Natural killer cell treated with Interleukin-12 subunit alpha and Interleukin-12 subunit beta and Interleukin-15 and Interleukin-18, amount 100 ng/mL, for 72 hours (primary cell): ENCODE measurements around the gene GRIK4. TPM values are rescaled to one million over a fixed set of nuclear protein-coding genes. Genes with fewer than 3 reads are reported as not detected.

Experiments
- ATAC-seq, 2 donors: fragments of 150-1000 bp; cut with Tn5 transposase in 1 of 2; sonication (Bioruptor Pico), chemical (Tn5 transposase) in 1 of 2; 2 replicates each; pipeline ENCODE4 v1.10.0; 2021
- DNase-seq: peaks from one replicate; pipeline ENCODE4 v3.0.0; 2022; ENCODE audit warnings: low spot score
- H3K27ac Mint-ChIP-seq, 2 donors: 1 replicate in 1 of 2; 2 replicates in 1 of 2; pipeline ENCODE4 v1.8.0; 2022; ENCODE audit warnings: mixed read lengths in 2 of 2, mild to moderate bottlenecking in 1 of 2, moderate library complexity in 1 of 2
- H3K27me3 Mint-ChIP-seq, 2 donors: 1 replicate in 1 of 2; 2 replicates in 1 of 2; pipeline ENCODE4 v1.8.0; 2022; ENCODE audit warnings: mixed read lengths in 2 of 2
- H3K36me3 Mint-ChIP-seq: one replicate; pipeline ENCODE4 v1.8.0; 2022; ENCODE audit warnings: mixed read lengths
- H3K4me1 Mint-ChIP-seq, 2 donors: 1 replicate in 1 of 2; 2 replicates in 1 of 2; pipeline ENCODE4 v1.8.0; 2022; ENCODE audit warnings: low read depth in 2 of 2, mixed read lengths in 2 of 2, mild to moderate bottlenecking in 1 of 2
- H3K4me3 Mint-ChIP-seq: one replicate; pipeline ENCODE4 v1.8.0; 2022; ENCODE audit warnings: mixed read lengths
- H3K9me3 Mint-ChIP-seq: 2 replicates; pipeline ENCODE4 v1.8.0; 2022; ENCODE audit warnings: mixed read lengths
- total RNA-seq, 2 donors: library from RNA; stranded (reverse); gene quantifications; one replicate each; pipeline ENCODE4 v1.2.3, GENCODE V29; 2022

Gene GRIK4
- total RNA-seq, 2 donors from 2014 or later: 1.4 to 1.8 TPM

DNA sequence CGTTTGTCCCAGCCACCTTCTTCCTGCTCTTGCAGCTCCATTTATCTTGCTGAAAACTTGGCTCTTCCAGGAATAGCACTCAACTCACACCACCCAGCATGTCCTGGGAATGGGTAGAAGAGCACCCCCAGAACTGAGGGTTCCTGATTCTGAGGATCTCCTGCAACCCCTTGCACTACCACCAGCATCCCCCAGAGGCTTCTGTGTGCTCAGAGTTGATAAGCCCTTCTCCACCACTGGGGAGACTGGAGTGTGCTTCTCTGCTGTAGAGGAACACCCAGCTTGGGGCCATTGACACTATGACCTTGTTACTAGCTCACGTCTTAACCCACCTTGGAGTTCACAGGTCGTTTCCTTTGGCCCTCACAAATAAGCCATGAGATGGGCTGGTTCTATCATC is 121.0 kb downstream of the GRIK4 start:
- no peaks in the 10 kb centered on the region for H3K36me3 Mint-ChIP-seq
- no peak overlapping the region for H3K4me3 Mint-ChIP-seq
- no peaks in the 10 kb centered on the region for H3K9me3 Mint-ChIP-seq
- DNase-seq (no peak), ATAC-seq (no peak)
- no peak overlapping the region for H3K27ac Mint-ChIP-seq
- peaks cover 0 to 9% of the 10 kb centered on the region in 2 donors for H3K4me1 Mint-ChIP-seq
- peaks cover 7 to 10% of the 10 kb centered on the region in 2 donors for H3K27me3 Mint-ChIP-seq

DNA sequence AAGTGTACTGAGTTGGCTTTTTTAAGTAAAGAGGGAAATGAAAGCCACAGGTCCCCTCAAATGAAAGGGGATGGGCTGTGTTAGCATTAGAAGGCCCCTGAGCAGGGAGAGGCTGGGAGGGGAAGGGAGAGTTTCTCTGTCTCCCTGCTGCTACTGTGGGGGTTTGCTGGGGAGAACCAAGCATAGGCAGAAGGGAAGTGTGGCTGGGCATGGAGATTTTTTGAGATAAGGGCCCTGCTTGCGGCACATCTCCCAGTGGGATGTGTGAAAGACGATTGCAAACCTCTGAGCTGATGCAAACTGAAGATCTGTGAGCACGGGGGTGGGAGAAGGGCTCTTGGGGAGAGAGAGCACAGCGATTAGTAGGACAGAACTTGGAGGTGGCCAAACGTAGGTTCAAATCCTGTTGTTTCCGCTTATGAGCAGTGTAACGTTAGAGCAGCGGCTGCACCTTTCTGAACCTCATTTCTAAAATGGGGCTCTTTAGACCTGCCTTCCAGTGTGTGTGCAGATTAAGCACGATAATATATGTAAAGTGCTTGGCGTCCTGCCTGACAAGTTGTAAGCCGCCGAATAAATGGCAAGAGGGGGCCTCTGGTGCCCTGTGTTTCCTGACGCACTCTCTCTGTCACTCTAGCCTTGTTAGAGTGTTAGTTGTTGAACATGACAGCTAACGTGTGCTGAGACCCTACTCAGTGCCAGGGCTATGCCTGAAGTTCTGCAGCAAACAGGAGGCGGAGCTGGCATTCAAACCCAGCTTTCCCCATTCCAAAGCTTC is 122.3 kb downstream of the GRIK4 start:
- ATAC-seq: no peak
- H3K27ac Mint-ChIP-seq: no peak overlapping the region
- no peaks in the 10 kb centered on the region for H3K36me3 Mint-ChIP-seq
- H3K4me1 Mint-ChIP-seq: peaks cover 0 to 9% of the 10 kb centered on the region in 2 donors
- DNase-seq: no peak
- peaks cover 7 to 10% of the 10 kb centered on the region in 2 donors for H3K27me3 Mint-ChIP-seq
- no peak overlapping the region for H3K4me3 Mint-ChIP-seq
- no peaks in the 10 kb centered on the region for H3K9me3 Mint-ChIP-seq

DNA sequence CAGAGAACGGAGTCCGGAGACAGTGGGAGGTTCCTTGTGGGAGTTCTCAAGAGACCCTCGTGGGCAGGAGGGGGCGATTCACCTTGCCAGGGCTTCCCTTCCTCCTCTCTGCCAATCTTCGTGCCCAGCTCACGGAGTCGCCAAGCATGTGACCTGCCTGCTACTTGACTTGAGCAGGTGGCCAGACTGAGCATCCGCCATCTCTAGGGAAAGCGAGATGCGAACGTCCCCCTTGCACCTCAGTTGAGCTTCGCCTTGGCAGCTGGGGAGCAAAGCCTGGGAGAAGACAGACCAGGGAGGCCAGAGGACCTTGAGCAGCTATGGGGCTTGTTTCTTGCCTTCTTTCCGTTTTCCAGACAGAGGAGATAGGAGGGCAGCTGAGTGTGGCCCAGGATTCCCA is 123.2 kb downstream of the GRIK4 start:
- Mint-ChIP-seq H3K4me1 (peaks cover 0 to 9% of the 10 kb centered on the region in 2 donors), H3K27ac (no peak overlapping the region), H3K36me3 (no peaks in the 10 kb centered on the region), H3K27me3 (peaks cover 12 to 15% of the 10 kb centered on the region in 2 donors), H3K4me3 (no peak overlapping the region), H3K9me3 (no peaks in the 10 kb centered on the region)
- DNase-seq (no peak), ATAC-seq (no peak)

DNA sequence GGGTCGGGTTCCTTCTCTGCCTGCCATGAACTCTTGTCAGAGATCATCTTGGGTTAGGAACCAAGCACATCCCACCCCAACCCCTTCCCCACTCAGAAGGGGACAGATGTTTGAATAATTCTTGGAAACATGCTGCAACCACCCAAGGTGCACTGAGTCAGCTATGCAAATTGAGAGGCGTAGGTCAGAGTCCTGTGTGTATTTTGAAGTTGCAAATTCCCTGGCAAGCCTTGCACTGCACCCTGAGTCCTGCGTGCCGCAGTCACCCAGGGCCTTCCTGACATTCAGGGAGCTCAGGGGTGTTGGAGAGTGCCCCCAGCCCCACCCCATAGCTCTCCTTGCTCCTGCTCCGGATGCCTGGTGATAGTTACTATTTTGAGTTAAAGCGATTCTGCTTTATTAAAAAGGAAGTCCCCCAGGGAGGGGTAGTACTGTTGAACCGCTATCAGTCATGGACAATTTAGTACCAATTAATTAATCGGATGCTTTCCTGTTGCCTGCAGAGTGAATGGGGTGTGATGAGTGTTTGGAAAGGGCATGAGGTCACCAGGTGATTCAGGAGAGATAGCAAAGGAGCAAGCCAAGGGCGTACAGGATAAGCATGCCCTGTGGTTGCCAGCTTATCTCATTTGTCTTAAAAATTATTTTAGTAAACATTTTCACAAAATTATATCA is 123.7 kb downstream of the GRIK4 start:
- Mint-ChIP-seq H3K4me1 (peaks cover 0 to 9% of the 10 kb centered on the region in 2 donors), H3K27ac (no peak overlapping the region), H3K9me3 (no peaks in the 10 kb centered on the region), H3K4me3 (no peak overlapping the region), H3K27me3 (peaks cover 14 to 18% of the 10 kb centered on the region in 2 donors), H3K36me3 (no peaks in the 10 kb centered on the region)
- peak in 1 of 2 donors; percentile 32 for ATAC-seq
- DNase-seq: no peak

DNA sequence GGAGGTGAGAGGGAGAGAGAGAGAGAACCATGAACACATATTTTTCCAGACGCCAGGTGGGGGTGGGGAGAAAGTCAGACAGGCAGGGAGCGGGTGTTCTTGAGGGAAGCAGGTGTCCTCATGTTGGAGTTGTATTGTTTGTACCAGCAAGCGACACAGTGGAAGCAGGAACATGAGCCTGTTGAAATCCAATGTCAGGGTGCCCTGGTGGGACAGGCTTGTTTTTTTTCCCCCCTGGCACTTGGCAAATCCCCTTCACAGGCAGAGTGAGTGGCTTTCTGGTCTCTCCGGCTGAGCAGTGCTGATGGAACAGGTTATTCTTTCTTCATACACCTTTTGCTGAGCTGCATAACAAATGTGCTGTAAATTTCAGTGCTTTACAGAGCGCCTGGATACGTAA is 125.6 kb downstream of the GRIK4 start:
- Mint-ChIP-seq H3K4me1 (peaks cover 0 to 9% of the 10 kb centered on the region in 2 donors), H3K36me3 (no peaks in the 10 kb centered on the region), H3K27me3 (peaks cover 14 to 21% of the 10 kb centered on the region in 2 donors), H3K4me3 (no peak overlapping the region), H3K27ac (no peak overlapping the region), H3K9me3 (no peaks in the 10 kb centered on the region)
- no peak for ATAC-seq
- no peak for DNase-seq

DNA sequence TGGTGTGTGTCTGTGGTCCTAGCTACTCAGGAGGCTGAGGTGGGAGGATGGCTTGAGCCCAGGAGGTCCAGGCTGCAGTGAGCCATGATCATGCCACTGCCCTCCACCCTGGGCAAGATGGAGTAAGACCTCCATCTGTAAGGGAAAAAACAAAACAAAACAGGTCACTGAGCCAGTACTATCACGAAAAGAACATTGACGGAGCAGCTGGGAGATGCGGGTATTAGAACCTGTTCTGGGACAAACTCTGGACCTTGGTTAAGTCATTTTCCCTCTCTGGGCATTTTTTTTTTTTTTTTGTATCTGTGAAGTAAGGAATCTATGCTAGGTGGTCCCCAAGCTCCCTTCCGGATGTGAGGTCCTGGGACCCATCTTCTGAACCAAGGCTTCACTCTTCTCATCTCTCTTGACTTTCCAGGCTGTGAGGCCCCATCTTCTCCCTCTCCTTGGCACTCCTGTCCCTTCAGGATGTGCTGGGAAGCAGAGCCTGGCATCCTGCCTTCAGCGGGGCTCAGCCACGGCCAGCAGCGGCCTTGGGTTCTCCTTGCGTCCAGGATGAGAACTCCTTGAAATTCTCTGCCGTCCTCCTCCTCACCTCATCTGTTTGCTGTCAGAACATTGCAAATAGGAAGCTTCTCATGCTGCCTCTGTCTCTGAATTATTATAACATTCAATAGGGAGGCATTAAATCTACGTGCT is 130.8 kb downstream of the GRIK4 start:
- no peaks in the 10 kb centered on the region for H3K9me3 Mint-ChIP-seq
- H3K27me3 Mint-ChIP-seq: peaks cover 15 to 20% of the 10 kb centered on the region in 2 donors
- H3K4me3 Mint-ChIP-seq: no peak overlapping the region
- no peaks in the 10 kb centered on the region for H3K36me3 Mint-ChIP-seq
- H3K27ac Mint-ChIP-seq: no peak overlapping the region
- ATAC-seq: no peak
- H3K4me1 Mint-ChIP-seq: no peaks in the 10 kb centered on the region
- no peak for DNase-seq

DNA sequence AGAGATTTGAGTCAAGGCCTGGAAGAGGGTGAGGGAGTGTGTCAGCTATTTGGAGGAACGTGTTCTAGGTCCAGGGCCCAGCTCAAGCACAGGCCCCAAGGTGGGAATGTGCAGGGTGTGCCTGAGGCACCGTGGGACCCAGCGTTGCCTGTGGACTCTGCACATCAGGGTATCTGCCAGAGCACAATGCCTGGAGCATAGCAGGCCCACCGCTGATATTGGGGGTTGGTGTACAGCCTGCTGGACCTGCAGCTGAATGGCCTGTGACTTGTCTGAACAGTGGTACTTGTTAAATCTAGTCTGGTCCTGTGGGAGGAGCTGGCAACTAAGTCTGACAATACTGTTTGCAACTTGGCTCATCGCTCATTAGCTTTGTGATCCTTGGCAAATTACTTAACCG is 131.7 kb downstream of the GRIK4 start:
- Mint-ChIP-seq H3K36me3 (no peaks in the 10 kb centered on the region), H3K4me1 (no peaks in the 10 kb centered on the region), H3K27ac (no peak overlapping the region), H3K27me3 (peaks cover 15 to 20% of the 10 kb centered on the region in 2 donors), H3K4me3 (no peak overlapping the region), H3K9me3 (no peaks in the 10 kb centered on the region)
- ATAC-seq (no peak), DNase-seq (peak; percentile 16)

DNA sequence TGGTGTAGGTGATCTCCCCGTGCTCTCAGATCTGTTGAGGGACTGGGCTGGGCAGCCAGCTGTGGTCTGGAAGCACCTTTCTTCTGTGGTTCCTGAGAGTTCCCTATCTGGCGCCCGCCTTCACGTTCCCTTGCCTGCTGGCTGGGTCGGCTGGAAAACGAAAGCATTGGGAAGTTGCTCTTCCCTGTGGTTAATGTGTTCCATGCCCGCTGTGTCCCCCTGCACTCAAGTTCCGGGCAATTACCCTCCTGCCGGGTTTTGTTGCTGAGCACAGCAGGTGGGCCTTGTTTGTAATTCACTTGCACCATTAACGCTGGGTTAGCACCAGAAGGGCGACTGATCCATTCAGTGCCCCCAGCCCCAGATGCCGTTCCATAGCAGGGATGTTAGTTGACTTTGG is 134.1 kb downstream of the GRIK4 start:
- Mint-ChIP-seq H3K27ac (no peak overlapping the region), H3K9me3 (no peaks in the 10 kb centered on the region), H3K4me3 (no peak overlapping the region), H3K4me1 (peaks cover 0 to 3% of the 10 kb centered on the region in 2 donors), H3K36me3 (no peaks in the 10 kb centered on the region), H3K27me3 (peaks cover 7 to 15% of the 10 kb centered on the region in 2 donors)
- no peak for ATAC-seq
- DNase-seq: peak; percentile 44

DNA sequence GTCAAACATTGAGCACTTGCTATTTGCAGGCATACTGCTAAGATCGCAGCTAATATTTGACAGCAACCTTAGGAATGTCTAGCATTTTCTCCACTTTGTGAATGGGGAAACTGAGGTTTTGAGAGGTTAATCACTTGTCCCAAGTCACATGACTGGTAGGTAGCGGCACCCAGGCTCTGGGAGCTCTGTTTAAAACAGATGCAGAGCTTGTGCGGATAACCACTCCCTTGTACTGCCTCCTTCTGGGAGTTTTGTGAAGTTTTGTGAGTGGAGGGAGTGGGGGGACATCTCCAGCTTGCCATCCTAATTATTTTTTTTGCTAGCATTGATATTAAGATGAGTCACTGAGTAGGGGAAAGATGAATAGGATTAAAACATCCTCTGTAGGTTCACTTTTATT is 134.7 kb downstream of the GRIK4 start:
- no peak overlapping the region for H3K27ac Mint-ChIP-seq
- H3K9me3 Mint-ChIP-seq: no peaks in the 10 kb centered on the region
- DNase-seq (peak; percentile 6), ATAC-seq (no peak)
- H3K4me3 Mint-ChIP-seq: no peak overlapping the region
- peaks cover 7 to 19% of the 10 kb centered on the region in 2 donors for H3K27me3 Mint-ChIP-seq
- H3K4me1 Mint-ChIP-seq: peaks cover 0 to 3% of the 10 kb centered on the region in 2 donors
- H3K36me3 Mint-ChIP-seq: no peaks in the 10 kb centered on the region

DNA sequence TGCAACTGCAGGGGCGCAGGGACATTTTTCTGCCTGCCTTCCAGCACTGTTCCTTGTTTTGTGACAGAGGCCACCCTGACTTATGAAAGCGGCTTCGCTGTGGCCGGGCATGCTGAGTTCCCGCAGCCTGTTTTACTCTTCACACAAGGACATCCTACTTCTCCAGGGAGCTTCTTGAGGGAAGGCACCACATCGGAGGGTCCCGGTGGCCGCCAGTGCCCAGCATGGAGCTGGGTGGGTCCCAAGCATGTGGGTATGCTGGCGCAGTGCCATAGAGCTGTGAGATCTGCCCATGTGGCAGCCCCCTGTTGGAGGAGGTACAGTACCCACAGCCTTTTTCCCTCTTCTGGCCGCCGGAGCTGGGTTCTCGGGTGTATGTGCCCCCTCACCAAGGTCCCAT is 136.1 kb downstream of the GRIK4 start:
- ATAC-seq (no peak), DNase-seq (peak; percentile 59)
- Mint-ChIP-seq H3K27me3 (peaks cover 7 to 13% of the 10 kb centered on the region in 2 donors), H3K4me1 (peaks cover 0 to 3% of the 10 kb centered on the region in 2 donors), H3K27ac (no peak overlapping the region), H3K9me3 (no peaks in the 10 kb centered on the region), H3K4me3 (no peak overlapping the region), H3K36me3 (no peaks in the 10 kb centered on the region)

DNA sequence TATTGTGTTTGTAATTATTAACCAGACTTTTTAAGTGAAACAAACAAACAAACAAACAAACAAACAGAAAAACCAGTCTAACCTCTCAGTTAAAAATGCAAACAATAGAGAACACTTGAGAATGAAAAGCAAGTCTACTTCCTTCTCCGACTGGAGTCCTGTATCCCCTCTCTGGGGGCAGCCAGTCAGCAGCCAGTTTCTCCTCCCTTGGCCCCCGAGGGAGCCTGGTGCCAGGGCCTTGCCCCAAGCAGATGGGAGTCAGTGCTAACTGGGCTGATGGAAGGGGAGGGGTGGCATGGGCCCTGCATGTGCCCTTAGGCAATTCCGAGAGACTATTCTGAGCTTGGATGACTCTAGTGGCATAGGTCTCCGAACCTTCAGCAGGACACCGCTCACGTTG is 137.2 kb downstream of the GRIK4 start:
- DNase-seq: peak; percentile 5
- peak in 1 of 2 donors; percentile 22 for ATAC-seq
- H3K27ac Mint-ChIP-seq: no peak overlapping the region

DNA sequence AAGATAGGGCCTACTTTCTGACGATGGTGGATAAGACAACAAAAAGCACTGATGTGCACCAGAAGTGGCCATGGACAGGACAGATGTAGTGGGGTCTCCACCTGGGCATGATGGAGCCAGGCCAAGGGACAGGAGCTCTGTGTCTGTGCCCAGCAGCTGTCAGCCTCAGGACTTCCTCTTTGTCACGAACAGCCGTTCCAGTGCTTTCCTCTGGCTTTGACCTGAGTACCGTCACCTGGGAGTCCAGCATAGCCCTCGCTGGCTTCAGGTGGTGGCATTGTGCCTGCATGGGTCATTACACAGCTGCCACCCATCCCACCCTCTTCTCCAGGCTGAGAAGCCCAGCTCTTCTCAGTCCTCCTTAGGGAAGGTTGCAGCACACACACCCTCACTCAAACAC is 137.8 kb downstream of the GRIK4 start:
- Mint-ChIP-seq H3K4me1 (peaks cover 0 to 3% of the 10 kb centered on the region in 2 donors), H3K4me3 (no peak overlapping the region), H3K36me3 (no peaks in the 10 kb centered on the region), H3K27ac (no peak overlapping the region), H3K9me3 (no peaks in the 10 kb centered on the region), H3K27me3 (peaks cover 7 to 11% of the 10 kb centered on the region in 2 donors)
- DNase-seq (peak; percentile 18), ATAC-seq (no peak)

More for the DNA sequence above, 137.2 kb downstream of the GRIK4 start:
- H3K4me3 Mint-ChIP-seq: no peak overlapping the region
- peaks cover 7 to 11% of the 10 kb centered on the region in 2 donors for H3K27me3 Mint-ChIP-seq
- H3K9me3 Mint-ChIP-seq: no peaks in the 10 kb centered on the region
- H3K4me1 Mint-ChIP-seq: peaks cover 0 to 3% of the 10 kb centered on the region in 2 donors
- no peaks in the 10 kb centered on the region for H3K36me3 Mint-ChIP-seq

DNA sequence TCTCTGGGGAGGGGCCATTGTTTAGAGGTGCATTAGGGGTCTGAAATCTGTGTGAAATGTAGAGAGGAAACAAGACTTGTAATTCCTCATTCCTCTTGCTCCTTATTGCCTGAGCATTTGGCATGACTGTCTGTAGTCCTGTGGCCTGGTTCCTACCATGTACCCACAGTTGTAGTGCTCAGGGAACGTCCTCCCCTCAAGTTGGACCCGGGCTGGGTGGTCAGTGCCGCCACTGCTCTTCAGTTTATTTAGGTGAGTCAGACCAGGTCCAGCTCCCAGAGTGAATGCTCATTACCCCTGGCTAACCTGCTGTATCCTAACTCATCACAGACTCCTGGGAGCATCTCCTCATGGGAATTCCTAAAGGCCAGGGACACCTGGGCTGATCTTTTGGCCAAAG is 139.8 kb downstream of the GRIK4 start:
- H3K4me1 Mint-ChIP-seq: peaks cover 10 to 14% of the 10 kb centered on the region in 2 donors
- no peaks in the 10 kb centered on the region for H3K36me3 Mint-ChIP-seq
- H3K9me3 Mint-ChIP-seq: no peaks in the 10 kb centered on the region
- H3K4me3 Mint-ChIP-seq: no peak overlapping the region
- no peak for ATAC-seq
- H3K27ac Mint-ChIP-seq: no peak overlapping the region
- DNase-seq: peak; percentile 8
- peaks cover 0 to 6% of the 10 kb centered on the region in 2 donors for H3K27me3 Mint-ChIP-seq

DNA sequence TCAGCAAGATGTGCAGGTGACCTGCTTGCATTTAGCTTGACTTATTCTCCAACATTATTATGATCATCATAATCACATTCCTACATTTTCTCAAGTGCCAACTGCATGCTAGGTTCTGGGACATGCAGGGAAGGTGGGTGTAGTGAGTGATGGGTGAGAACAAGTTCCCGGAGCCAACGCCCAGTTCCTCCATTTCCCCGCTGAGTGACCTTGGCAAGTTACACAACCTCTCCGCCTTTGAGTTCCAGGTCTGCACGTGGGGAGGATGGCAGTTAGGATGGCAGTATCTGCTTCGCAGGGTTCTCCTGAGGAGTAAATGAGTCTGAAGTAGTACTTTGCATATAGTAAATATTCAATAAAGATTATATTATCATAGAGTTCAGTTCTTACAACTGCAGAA is 140.3 kb downstream of the GRIK4 start:
- H3K36me3 Mint-ChIP-seq: no peaks in the 10 kb centered on the region
- peaks cover 0 to 6% of the 10 kb centered on the region in 2 donors for H3K27me3 Mint-ChIP-seq
- DNase-seq: peak; percentile 12
- no peak for ATAC-seq
- no peak overlapping the region for H3K4me3 Mint-ChIP-seq
- no peak overlapping the region for H3K27ac Mint-ChIP-seq
- H3K4me1 Mint-ChIP-seq: peaks cover 10 to 14% of the 10 kb centered on the region in 2 donors
- no peaks in the 10 kb centered on the region for H3K9me3 Mint-ChIP-seq
